Stimulated activated memory B cell treated with anti-CD40 and anti-IgM and Interleukin-4, amounts not matched to agents 10 μg/mL and 1 μg/mL and 100 μg/mL, for 72 hours (primary cell): ENCODE data around the gene PLIN5.
"Not testable (repeated sequence)": the region's sequence is repeated elsewhere in the genome, so short reads cannot be mapped to it uniquely, and the experiment has no call there.

Experiments
- ATAC-seq: fragments of 150-1000 bp; cut with Tn5 transposase; 2 replicates; pipeline ENCODE4 v1.10.0; 2021
- H3K27ac Mint-ChIP-seq: one replicate; pipeline ENCODE4 v1.8.0; 2022; ENCODE audit warnings: mild to moderate bottlenecking, mixed read lengths
- H3K27me3 Mint-ChIP-seq: one replicate; pipeline ENCODE4 v1.8.0; 2022; ENCODE audit warnings: mixed read lengths
- H3K36me3 Mint-ChIP-seq: one replicate; pipeline ENCODE4 v1.8.0; 2022; ENCODE audit warnings: mixed read lengths
- H3K4me1 Mint-ChIP-seq: one replicate; pipeline ENCODE4 v1.8.0; 2022; ENCODE audit warnings: mixed read lengths
- H3K4me3 Mint-ChIP-seq: one replicate; pipeline ENCODE4 v1.8.0; 2022; ENCODE audit warnings: mild to moderate bottlenecking, moderate library complexity, mixed read lengths
- H3K9me3 Mint-ChIP-seq: one replicate; pipeline ENCODE4 v1.8.0; 2022; ENCODE audit warnings: mixed read lengths

Gene PLIN5

GRCh38 chr19:4575267-4576015 is 40.4 kb upstream of the PLIN5 start:
- H3K27me3 Mint-ChIP-seq: peaks cover 78% of the 10 kb centered on the region
- no peaks in the 10 kb centered on the region for H3K36me3 Mint-ChIP-seq
- H3K4me1 Mint-ChIP-seq: peaks cover 9% of the 10 kb centered on the region
- no peak overlapping the region for H3K27ac Mint-ChIP-seq
- H3K9me3 Mint-ChIP-seq: no peaks in the 10 kb centered on the region
- no peak for ATAC-seq
- no peak overlapping the region for H3K4me3 Mint-ChIP-seq

DNA sequence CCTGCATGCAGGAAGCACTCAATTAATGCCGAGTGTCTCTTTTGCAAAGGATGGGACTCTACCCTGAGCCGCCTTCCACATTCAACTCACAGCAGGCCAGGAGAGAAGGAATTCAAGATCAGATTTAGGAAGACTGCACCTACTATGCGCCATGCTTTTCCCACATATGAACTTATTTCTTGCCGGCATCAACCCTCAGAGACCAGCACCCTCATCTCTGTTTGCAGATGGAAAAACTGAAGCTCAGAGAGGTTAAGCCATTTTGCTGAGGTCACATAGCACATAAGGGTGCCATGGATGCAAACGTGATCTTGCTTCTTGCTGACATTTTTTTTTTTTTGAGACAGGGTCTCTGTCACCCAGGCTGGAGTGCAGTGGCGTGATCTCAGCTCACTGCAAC is 38.7 kb upstream of the PLIN5 start:
- H3K27me3 Mint-ChIP-seq: peaks cover 66% of the 10 kb centered on the region
- no peaks in the 10 kb centered on the region for H3K36me3 Mint-ChIP-seq
- ATAC-seq: no peak
- no peaks in the 10 kb centered on the region for H3K9me3 Mint-ChIP-seq
- H3K4me1 Mint-ChIP-seq: peaks cover 9% of the 10 kb centered on the region
- no peak overlapping the region for H3K4me3 Mint-ChIP-seq
- no peak overlapping the region for H3K27ac Mint-ChIP-seq

DNA sequence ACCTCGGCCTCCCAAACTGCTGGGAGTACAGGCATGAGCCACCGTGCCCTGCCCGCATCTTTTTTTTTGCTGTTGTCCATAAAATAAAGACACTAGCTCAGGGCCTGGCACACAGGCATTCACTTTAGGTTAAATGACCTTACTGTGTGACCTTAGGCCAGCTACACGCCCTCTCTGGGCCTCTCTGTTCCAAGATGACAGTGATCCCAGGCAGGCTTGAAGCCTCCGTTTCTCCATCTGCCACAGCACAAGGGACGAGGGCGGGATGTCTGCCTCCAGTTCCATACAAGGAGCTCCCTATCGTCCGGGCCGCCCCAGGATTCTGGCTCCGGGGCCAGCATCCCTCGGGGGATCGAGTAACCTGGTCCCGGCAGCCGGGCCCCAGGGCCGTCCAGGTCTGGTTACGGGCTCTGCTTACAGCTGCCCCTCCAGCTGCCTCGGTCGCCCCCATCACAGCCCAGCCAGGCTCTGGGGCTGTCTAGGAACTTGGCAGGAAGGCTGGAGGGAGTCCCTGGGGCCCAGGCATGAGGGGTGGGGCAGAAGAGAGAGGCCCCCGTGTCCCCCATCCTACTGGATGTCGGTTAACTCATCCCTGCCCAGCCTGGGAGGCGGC is 36.4 kb upstream of the PLIN5 start:
- Mint-ChIP-seq H3K27me3 (peaks cover 63% of the 10 kb centered on the region), H3K36me3 (no peaks in the 10 kb centered on the region), H3K4me1 (peaks cover 17% of the 10 kb centered on the region)

DNA sequence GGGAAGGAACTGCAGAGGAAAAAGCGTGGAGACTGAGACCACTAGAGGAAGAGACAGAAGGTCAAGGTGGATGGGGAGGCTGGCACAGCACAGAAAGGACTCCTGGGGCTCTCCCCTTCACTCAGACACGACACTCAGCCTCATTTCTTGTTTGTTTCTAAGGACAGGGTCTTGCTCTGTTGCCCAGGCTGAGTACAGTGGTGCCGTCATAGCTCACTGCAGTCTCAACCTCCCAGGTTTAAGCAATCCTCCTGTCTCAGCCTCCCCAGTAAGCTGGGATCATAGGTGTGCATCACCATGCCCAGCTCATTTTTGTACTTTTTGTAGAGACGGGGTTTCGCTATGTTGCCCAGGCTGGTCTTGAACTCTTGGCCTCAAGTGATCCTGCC is 35.9 kb upstream of the PLIN5 start:
- Mint-ChIP-seq H3K4me3 (no peak overlapping the region), H3K27me3 (peaks cover 63% of the 10 kb centered on the region), H3K9me3 (no peaks in the 10 kb centered on the region), H3K4me1 (peaks cover 12% of the 10 kb centered on the region), H3K27ac (no peak overlapping the region), H3K36me3 (no peaks in the 10 kb centered on the region)
- no peak for ATAC-seq

More for the DNA sequence above, 36.4 kb upstream of the PLIN5 start:
- ATAC-seq: no peak
- Mint-ChIP-seq H3K27ac (no peak overlapping the region), H3K9me3 (no peaks in the 10 kb centered on the region), H3K4me3 (no peak overlapping the region)

- no peak overlapping the region for H3K4me3 Mint-ChIP-seq
- no peak for ATAC-seq
Observed at GRCh38 chr19:4570402-4570801, 35.4 kb upstream of the PLIN5 start.

GRCh38 chr19:4568886-4569285 is 33.9 kb upstream of the PLIN5 start:
- H3K36me3 Mint-ChIP-seq: no peaks in the 10 kb centered on the region
- peaks cover 9% of the 10 kb centered on the region for H3K4me1 Mint-ChIP-seq
- H3K9me3 Mint-ChIP-seq: no peaks in the 10 kb centered on the region
- H3K27ac Mint-ChIP-seq: no peak overlapping the region
- ATAC-seq: no peak
- peaks cover 49% of the 10 kb centered on the region for H3K27me3 Mint-ChIP-seq
- no peak overlapping the region for H3K4me3 Mint-ChIP-seq

More at GRCh38 chr19:4570402-4570801, 35.4 kb upstream of the PLIN5 start:
- Mint-ChIP-seq H3K27ac (no peak overlapping the region), H3K36me3 (no peaks in the 10 kb centered on the region), H3K9me3 (no peaks in the 10 kb centered on the region), H3K27me3 (peaks cover 58% of the 10 kb centered on the region), H3K4me1 (peaks cover 9% of the 10 kb centered on the region)

- Mint-ChIP-seq H3K27me3 (peaks cover 44% of the 10 kb centered on the region), H3K9me3 (no peaks in the 10 kb centered on the region), H3K36me3 (no peaks in the 10 kb centered on the region), H3K4me3 (no peak overlapping the region), H3K4me1 (peaks cover 10% of the 10 kb centered on the region), H3K27ac (no peak overlapping the region)
- ATAC-seq: peak; percentile 56
Observed at GRCh38 chr19:4567584-4568071, 32.6 kb upstream of the PLIN5 start.

GRCh38 chr19:4566402-4567051 is 31.5 kb upstream of the PLIN5 start:
- no peak for ATAC-seq
- Mint-ChIP-seq H3K4me3 (no peak overlapping the region), H3K36me3 (no peaks in the 10 kb centered on the region), H3K9me3 (no peaks in the 10 kb centered on the region), H3K27me3 (peaks cover 44% of the 10 kb centered on the region), H3K27ac (no peak overlapping the region), H3K4me1 (peaks cover 19% of the 10 kb centered on the region)

- H3K27ac Mint-ChIP-seq, H3K9me3 Mint-ChIP-seq, H3K4me3 Mint-ChIP-seq, H3K36me3 Mint-ChIP-seq: not testable (repeated sequence)
- peaks cover 19% of the 10 kb centered on the region for H3K4me1 Mint-ChIP-seq
- peaks cover 45% of the 10 kb centered on the region for H3K27me3 Mint-ChIP-seq
- peak; percentile 51 for ATAC-seq
Observed at GRCh38 chr19:4563562-4563961, 28.5 kb upstream of the PLIN5 start.

GRCh38 chr19:4562085-4562484 is 27.1 kb upstream of the PLIN5 start:
- Mint-ChIP-seq H3K4me1 (peaks cover 15% of the 10 kb centered on the region), H3K27me3 (peaks cover 41% of the 10 kb centered on the region)
- not testable (repeated sequence) for H3K36me3 Mint-ChIP-seq, H3K4me3 Mint-ChIP-seq, H3K27ac Mint-ChIP-seq, H3K9me3 Mint-ChIP-seq
- ATAC-seq: peak; percentile 65

GRCh38 chr19:4559569-4559968 is 24.5 kb upstream of the PLIN5 start, which contains the start of gene SEMA6B:
Gene SEMA6B (minus strand): TSS chr19:4559684. CDS start chr19:4558457, 1,227 bp downstream.
- no peaks in the 10 kb centered on the region for H3K9me3 Mint-ChIP-seq
- no peak within 1 kb of the TSS for H3K27ac Mint-ChIP-seq
- H3K4me1 Mint-ChIP-seq: peaks cover 22% of the 10 kb centered on the region
- ATAC-seq: no peak
- peaks cover 37% of the 10 kb centered on the region for H3K27me3 Mint-ChIP-seq
- H3K36me3 Mint-ChIP-seq: no peaks in the 10 kb centered on the region
- H3K4me3 Mint-ChIP-seq: no peak within 1 kb of the TSS

DNA sequence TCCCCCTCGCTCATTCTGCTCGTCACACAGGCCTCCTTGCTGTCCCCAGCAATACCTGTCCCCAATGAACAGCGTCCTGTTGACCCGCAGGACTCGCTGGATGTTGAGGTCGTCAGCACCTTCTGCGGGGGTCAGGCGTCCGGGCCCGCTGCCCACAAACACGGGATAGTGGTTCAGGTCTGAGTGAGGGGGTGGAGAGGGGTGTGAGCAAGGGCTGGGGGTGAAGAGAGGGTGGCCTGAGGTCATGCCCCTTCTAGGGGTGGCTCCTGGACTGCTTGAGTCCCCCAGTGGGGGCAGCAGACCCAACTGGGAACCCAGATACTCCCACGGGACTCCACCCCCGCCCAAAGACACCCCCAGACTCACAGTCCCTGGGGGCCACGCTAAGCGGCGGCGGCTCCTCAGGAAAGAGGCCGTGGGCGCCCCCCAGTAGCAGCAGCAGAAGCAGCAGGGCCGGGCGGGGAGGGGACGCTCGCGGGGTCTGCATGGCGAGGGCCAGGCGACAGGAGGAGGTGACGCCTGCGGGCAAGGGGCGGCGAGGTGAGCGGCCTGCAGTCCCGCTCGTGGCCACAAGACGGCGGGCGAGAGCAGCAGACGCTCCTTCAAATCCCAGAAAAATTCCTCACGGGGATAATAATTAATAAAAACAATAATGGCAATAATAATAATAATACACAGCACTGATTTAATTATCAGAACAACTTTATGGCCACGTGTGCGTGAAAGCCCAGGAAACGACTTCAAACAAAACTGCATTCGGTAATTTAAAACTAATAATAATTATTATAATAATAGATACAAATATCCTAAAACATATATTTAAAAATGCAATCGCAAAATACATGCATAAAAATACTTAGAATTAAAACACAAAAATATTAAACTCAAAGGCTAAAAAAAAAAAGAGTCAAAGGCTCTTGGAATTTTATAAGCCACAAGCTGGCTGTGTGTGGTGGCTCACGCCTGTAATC is 23.2 kb upstream of the PLIN5 start:
- Mint-ChIP-seq H3K36me3 (no peaks in the 10 kb centered on the region), H3K9me3 (peaks cover 5% of the 10 kb centered on the region), H3K27ac (no peak overlapping the region), H3K4me3 (no peak overlapping the region), H3K27me3 (peaks cover 39% of the 10 kb centered on the region), H3K4me1 (peaks cover 22% of the 10 kb centered on the region)
- no peak for ATAC-seq

GRCh38 chr19:4557144-4557970 is 22.3 kb upstream of the PLIN5 start:
- peaks cover 48% of the 10 kb centered on the region for H3K27me3 Mint-ChIP-seq
- no peaks in the 10 kb centered on the region for H3K36me3 Mint-ChIP-seq
- no peak overlapping the region for H3K4me3 Mint-ChIP-seq
- ATAC-seq: peak; percentile 15
- peaks cover 11% of the 10 kb centered on the region for H3K9me3 Mint-ChIP-seq
- peaks cover 18% of the 10 kb centered on the region for H3K4me1 Mint-ChIP-seq
- no peak overlapping the region for H3K27ac Mint-ChIP-seq

GRCh38 chr19:4556597-4557127 is 21.6 kb upstream of the PLIN5 start:
- H3K4me1 Mint-ChIP-seq: peaks cover 12% of the 10 kb centered on the region
- H3K36me3 Mint-ChIP-seq: no peaks in the 10 kb centered on the region
- H3K27ac Mint-ChIP-seq: no peak overlapping the region
- no peak overlapping the region for H3K4me3 Mint-ChIP-seq
- H3K27me3 Mint-ChIP-seq: peaks cover 55% of the 10 kb centered on the region
- peaks cover 14% of the 10 kb centered on the region for H3K9me3 Mint-ChIP-seq
- peak; percentile 35 for ATAC-seq
